GM12891 (cell line): ENCODE data around the gene ECHS1.

Experiments
- PAX5 ChIP-seq: IDR thresholded peaks from 2 replicates; pipeline ENCODE4 v1.6.1; 2011; ENCODE audit warnings: low read length, moderate library complexity, mild to moderate bottlenecking; ENCODE audit not compliant: insufficient read depth, severe bottlenecking
- POLR2A ChIP-seq: IDR thresholded peaks from 2 replicates; pipeline ENCODE4 v1.6.1; 2011; ENCODE audit warnings: low read depth, low read length, control low read depth
- POLR2AphosphoS5 ChIP-seq: IDR thresholded peaks from 2 replicates; pipeline ENCODE4 v1.6.1; 2011; ENCODE audit warnings: low read depth, low read length, control low read depth
- POU2F2 ChIP-seq: IDR thresholded peaks from 2 replicates; pipeline ENCODE4 v1.6.1; 2011; ENCODE audit warnings: low read depth, mild to moderate bottlenecking, control low read depth, low read length, moderate library complexity
- TAF1 ChIP-seq: IDR thresholded peaks from 2 replicates; pipeline ENCODE4 v1.6.1; 2011; ENCODE audit warnings: low read depth, low read length, control low read depth

DNA sequence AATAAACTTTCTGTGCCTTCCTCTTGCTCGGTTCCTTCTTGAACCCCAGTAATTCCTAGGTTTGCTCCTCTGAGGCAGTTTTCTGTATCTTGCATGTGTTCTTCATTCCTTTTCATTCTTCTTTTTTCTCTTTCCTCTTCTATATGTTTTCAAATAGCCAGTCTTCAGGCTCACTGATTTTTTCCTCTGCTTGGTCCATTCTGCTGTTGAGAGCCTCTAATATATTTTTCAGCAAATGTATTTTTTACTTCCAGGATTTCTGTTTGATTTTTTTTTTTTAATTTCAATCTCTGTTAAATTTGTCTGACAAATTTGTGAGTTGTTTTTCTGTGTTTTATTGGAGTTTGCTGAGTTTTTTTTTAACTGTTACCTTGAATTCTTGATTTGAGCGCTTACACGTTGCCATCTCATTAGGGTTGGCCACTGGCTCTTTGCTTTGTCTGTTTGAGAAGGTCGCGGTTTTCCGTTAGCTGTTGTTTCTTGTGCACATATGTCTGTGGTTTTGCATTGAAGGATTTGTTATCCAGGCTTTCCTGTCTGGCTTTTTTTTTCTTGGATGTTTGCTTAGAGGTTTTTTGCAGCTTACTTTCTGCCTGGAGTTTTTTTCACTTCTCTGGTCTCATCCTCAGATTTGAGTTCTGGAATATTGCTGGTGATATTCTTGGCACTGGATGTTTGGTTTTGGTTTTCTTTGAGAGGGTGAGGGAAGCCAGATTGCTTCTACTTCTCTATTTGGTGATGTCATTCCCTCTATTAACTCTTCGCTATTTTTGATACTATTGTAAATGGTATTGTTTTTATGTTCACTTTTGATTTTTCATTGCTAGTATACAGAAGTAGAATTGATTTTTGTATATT is 38.6 kb upstream of the ECHS1 start:
- no peak for TF ChIP-seq POLR2A
- no peak for TF ChIP-seq POLR2AphosphoS5
- no peak for TF ChIP-seq TAF1
- TF ChIP-seq POU2F2 = no peak
- TF ChIP-seq PAX5 = no peak
